IMR-90 (cell line): ENCODE data around the gene RPLP1.

Experiments
- CEBPB ChIP-seq: IDR thresholded peaks from 2 replicates; pipeline ENCODE4 v1.6.1; 2012; ENCODE audit warnings: low read depth, low read length, improper control_type of control experiment
- CHD1 ChIP-seq: IDR thresholded peaks from 2 replicates; pipeline ENCODE4 v1.6.1; 2012; ENCODE audit warnings: low read depth, low read length, improper control_type of control experiment
- CTCF ChIP-seq: conservative IDR thresholded peaks from 2 replicates; pipeline ENCODE4 v1.5.1; 2012; ENCODE audit warnings: mild to moderate bottlenecking, low read depth, low read length, improper control_type of control experiment
- ELK1 ChIP-seq: fragments of 150-350 bp; IDR thresholded peaks from 2 replicates; pipeline ENCODE4 v1.6.1; 2016; ENCODE audit warnings: low read depth, mild to moderate bottlenecking, low read length, moderate library complexity, borderline replicate concordance
- FOS ChIP-seq: fragments of 150-350 bp; IDR thresholded peaks from 2 replicates; pipeline ENCODE4 v1.6.1; 2016; ENCODE audit warnings: low read depth, low read length
- MAFK ChIP-seq: IDR thresholded peaks from 2 replicates; pipeline ENCODE4 v1.6.1; 2012; ENCODE audit warnings: low read depth, low read length, improper control_type of control experiment
- MAZ ChIP-seq: IDR thresholded peaks from 2 replicates; pipeline ENCODE4 v1.6.1; 2012; ENCODE audit warnings: low read depth, mild to moderate bottlenecking, low read length, improper control_type of control experiment, moderate library complexity, borderline replicate concordance
- MXI1 ChIP-seq: IDR thresholded peaks from 2 replicates; pipeline ENCODE4 v1.6.1; 2012; ENCODE audit warnings: low read depth, mild to moderate bottlenecking, low read length, moderate library complexity, borderline replicate concordance
- POLR2A ChIP-seq: IDR thresholded peaks from 2 replicates; pipeline ENCODE4 v1.6.1; 2012; ENCODE audit warnings: mild to moderate bottlenecking, low read depth, low read length
- RAD21 ChIP-seq: IDR thresholded peaks from 2 replicates; pipeline ENCODE4 v1.6.1; 2012; ENCODE audit warnings: low read length, improper control_type of control experiment
- RCOR1 ChIP-seq: IDR thresholded peaks from 2 replicates; pipeline ENCODE4 v1.6.1; 2012; ENCODE audit warnings: mild to moderate bottlenecking, low read length, improper control_type of control experiment; ENCODE audit not compliant: insufficient replicate concordance
- RFX5 ChIP-seq: IDR thresholded peaks from 2 replicates; pipeline ENCODE4 v1.8.0; 2012; ENCODE audit warnings: low read depth, mild to moderate bottlenecking, low read length, moderate library complexity
- SMC3 ChIP-seq: fragments of 150-350 bp; IDR thresholded peaks from 2 replicates; pipeline ENCODE4 v1.6.1; 2016; ENCODE audit warnings: low read depth, mild to moderate bottlenecking, antibody characterized with exemption, low read length, moderate library complexity
- USF2 ChIP-seq: fragments of 150-350 bp; IDR thresholded peaks from 2 replicates; pipeline ENCODE4 v1.6.1; 2017; ENCODE audit warnings: mild to moderate bottlenecking, antibody characterized with exemption, low read length, low read depth

- no peak for TF ChIP-seq CTCF
- TF ChIP-seq POLR2A = no peak
- no peak for TF ChIP-seq CEBPB
- TF ChIP-seq RCOR1 = no peak
- TF ChIP-seq MXI1 = no peak
- no peak for TF ChIP-seq RAD21
- TF ChIP-seq FOS = no peak
- no peak for TF ChIP-seq RFX5
- no peak for TF ChIP-seq SMC3
- TF ChIP-seq MAZ = no peak
- TF ChIP-seq CHD1 = no peak
- TF ChIP-seq USF2 = no peak
- no peak for TF ChIP-seq MAFK
- no peak for TF ChIP-seq ELK1
Observed at GRCh38 chr15:69415381-69415780, 37.2 kb upstream of the RPLP1 start.
